ENCODE results near the gene MEGF11.

DNA sequence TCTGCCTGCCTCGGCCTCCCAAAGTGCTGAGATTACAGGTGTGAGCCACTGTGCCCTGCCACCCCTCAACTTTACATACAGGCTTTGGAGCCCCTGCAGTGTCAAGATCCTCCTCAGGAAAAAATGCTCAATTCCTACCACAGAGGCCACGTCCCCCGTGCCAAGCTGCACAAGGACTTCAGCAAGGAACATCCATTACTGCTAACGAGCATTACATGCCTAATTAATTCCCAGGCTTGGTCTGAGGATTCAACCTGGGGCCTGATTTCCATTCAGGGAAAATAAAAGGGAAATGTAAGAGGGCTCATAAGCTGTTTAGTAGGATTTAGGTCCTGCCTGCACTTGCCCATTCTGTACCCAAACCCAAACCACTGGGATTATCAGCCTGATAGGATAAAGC lies 222.9 kb downstream of the MEGF11 start:
- TF ChIP-seq CTCF (IDR thresholded peaks at IDR 0.05) (no peak), POLR2A (IDR thresholded peaks at IDR 0.05) (no peak), EP300 (IDR thresholded peaks at IDR 0.05) (no peak)
